ENCODE measurements around the gene POLDIP2.

DNA sequence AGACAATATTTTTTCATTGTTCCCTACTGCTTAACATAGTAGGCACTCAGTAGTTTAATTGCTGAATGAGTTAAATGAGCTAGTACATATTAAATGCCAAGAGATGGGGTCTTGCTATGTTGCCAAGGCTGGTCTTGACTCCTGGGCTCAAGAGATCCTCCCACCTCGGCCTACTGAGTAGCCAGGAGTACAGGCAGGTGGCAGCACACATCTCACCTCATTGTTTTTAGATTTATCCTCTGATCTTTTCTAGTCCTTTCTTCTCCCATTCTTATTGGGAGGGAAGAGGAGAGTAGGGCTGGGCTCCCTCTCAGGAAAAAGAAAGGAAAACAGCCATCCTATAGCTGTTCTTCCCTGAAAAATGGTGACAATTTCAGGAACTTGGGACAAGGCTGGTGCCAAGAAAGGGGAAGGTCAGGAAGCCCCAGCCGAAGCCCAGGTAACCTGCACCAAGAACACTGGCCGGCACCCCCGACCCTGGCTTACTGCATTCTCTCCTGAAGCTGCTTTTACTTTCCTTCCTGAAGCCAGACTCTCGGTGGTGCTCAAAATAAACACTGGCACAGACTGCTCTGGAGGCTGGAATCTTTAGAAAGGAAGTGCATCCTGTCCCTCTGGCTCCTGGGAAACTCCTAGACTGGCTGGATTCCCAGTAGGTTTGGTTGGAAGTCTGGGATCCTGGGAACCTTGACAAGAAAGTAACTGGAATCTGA is 19.1 kb downstream of the POLDIP2 start:
- TF ChIP-seq, protein P1, sequence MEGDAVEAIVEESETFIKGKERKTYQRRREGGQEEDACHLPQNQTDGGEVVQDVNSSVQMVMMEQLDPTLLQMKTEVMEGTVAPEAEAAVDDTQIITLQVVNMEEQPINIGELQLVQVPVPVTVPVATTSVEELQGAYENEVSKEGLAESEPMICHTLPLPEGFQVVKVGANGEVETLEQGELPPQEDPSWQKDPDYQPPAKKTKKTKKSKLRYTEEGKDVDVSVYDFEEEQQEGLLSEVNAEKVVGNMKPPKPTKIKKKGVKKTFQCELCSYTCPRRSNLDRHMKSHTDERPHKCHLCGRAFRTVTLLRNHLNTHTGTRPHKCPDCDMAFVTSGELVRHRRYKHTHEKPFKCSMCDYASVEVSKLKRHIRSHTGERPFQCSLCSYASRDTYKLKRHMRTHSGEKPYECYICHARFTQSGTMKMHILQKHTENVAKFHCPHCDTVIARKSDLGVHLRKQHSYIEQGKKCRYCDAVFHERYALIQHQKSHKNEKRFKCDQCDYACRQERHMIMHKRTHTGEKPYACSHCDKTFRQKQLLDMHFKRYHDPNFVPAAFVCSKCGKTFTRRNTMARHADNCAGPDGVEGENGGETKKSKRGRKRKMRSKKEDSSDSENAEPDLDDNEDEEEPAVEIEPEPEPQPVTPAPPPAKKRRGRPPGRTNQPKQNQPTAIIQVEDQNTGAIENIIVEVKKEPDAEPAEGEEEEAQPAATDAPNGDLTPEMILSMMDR (IDR thresholded peaks at IDR 0.05; ENCODE audit: insufficient read depth, low read length, poor library complexity, severe bottlenecking): no peak
- no peak for TF ChIP-seq EZH2phosphoT487 (conservative IDR thresholded peaks at IDR 0.05; ENCODE audit: low read length)
